CD4-positive, alpha-beta T cell (primary cell): ENCODE results near the gene LGALS8. TPM values are rescaled to one million over a fixed set of nuclear protein-coding genes. Genes with fewer than 3 reads are reported as not detected.
"Not testable (repeated sequence)": the region's sequence is repeated elsewhere in the genome, so short reads cannot be mapped to it uniquely, and the experiment has no call there.

ENCODE experiments used
- ATAC-seq: fragments of 200-7000 bp; cut with Tn5 transposase; one replicate; pipeline ENCODE4 v1.10.0; 2022; ENCODE audit warnings: mild to moderate bottlenecking; ENCODE audit not compliant: poor library complexity
- CTCF ChIA-PET: fragments of 350-600 bp; sonication (Branson Sonifier 250); formaldehyde crosslinking; loops from one replicate; lab custom pipeline; 2021; ENCODE audit warnings: antibody characterized with exemption, inconsistent platforms; lab: Charles Lee
- POLR2A ChIA-PET: fragments of 350-600 bp; sonication (Branson Sonifier 250); formaldehyde crosslinking; loops from one replicate; lab custom pipeline; 2021; ENCODE audit warnings: antibody characterized with exemption, inconsistent platforms; lab: Charles Lee
- DNase-seq, 14 experiments: peaks; one replicate each; pipeline ENCODE4 v3.0.0-alpha.2; 2013 to 2020; ENCODE audit warnings: mixed read lengths in 2 of 14
- H3K27ac ChIP-seq, 2 donors: one replicate each; pipeline versions ENCODE4 v1.5.1 to v1.7.0; 2013; ENCODE audit warnings: low read length in 2 of 2, low read depth in 1 of 2, mild to moderate bottlenecking in 1 of 2
- H3K27me3 ChIP-seq, 2 experiments: 1 replicate in 1 of 2; 2 replicates in 1 of 2; pipeline versions ENCODE4 v1.6.1 to v1.7.0; 2013; ENCODE audit warnings: low read length in 2 of 2, control low read depth in 1 of 2, mild to moderate bottlenecking in 1 of 2, moderate library complexity in 1 of 2; ENCODE audit not compliant: insufficient read depth in 2 of 2, control insufficient read depth in 1 of 2
- H3K36me3 ChIP-seq: one replicate; pipeline ENCODE4 v1.6.1; 2013; ENCODE audit warnings: low read length, control low read depth; ENCODE audit not compliant: insufficient read depth
- H3K4me1 ChIP-seq: one replicate; pipeline ENCODE4 v1.6.1; 2013; ENCODE audit warnings: low read length, control low read depth; ENCODE audit not compliant: insufficient read depth
- H3K4me3 ChIP-seq: one replicate; pipeline ENCODE4 v1.5.1; 2013; ENCODE audit warnings: mild to moderate bottlenecking, low read length, moderate library complexity
- H3K9me3 ChIP-seq, 2 experiments: 1 replicate in 1 of 2; 2 replicates in 1 of 2; pipeline versions ENCODE4 v1.6.1 to v1.7.0; 2013; ENCODE audit warnings: low read length in 2 of 2, mild to moderate bottlenecking in 2 of 2, control low read depth in 1 of 2, moderate library complexity in 1 of 2; ENCODE audit not compliant: control insufficient read depth in 1 of 2, insufficient read depth in 1 of 2
- H3K27ac Mint-ChIP-seq: one replicate; pipeline ENCODE4 v1.8.0; 2020; ENCODE audit warnings: mixed read lengths
- H3K27me3 Mint-ChIP-seq: one replicate; pipeline ENCODE4 v1.8.0; 2021; ENCODE audit warnings: mixed read lengths
- H3K36me3 Mint-ChIP-seq: one replicate; pipeline ENCODE4 v1.8.0; 2021; ENCODE audit warnings: low read depth, mixed read lengths
- H3K4me1 Mint-ChIP-seq: one replicate; pipeline ENCODE4 v1.8.0; 2021; ENCODE audit warnings: low read depth, mixed read lengths
- H3K4me3 Mint-ChIP-seq: one replicate; pipeline ENCODE4 v1.8.0; 2020; ENCODE audit warnings: mild to moderate bottlenecking, mixed read lengths
- H3K9me3 Mint-ChIP-seq: one replicate; pipeline ENCODE4 v1.8.0; 2020; ENCODE audit warnings: mixed read lengths
- intact Hi-C, 2 experiments: fragments of 100-400 bp; cut with DNase I in 1 of 2; cut with micrococcal nuclease in 1 of 2; formaldehyde crosslinking; loops; one replicate each; pipeline versions ENCODE4 v1.15.1 to v1.9.0; 2023 to 2025; cut with DNase I, micrococcal nuclease
- total RNA-seq, 174 experiments: library from RNA in 2 of 174; stranded (reverse) in 2 of 174; gene quantifications; one replicate each; pipeline ENCODE4 v1.2.3 and lab custom pipeline; 2021 to 2026
- TF ChIP-seq, protein P1 (sequence below): fragments of 200-600 bp; IDR thresholded peaks from one replicate; pipeline ENCODE4 v1.8.0; 2022; ENCODE audit warnings: antibody characterized with exemption, mild to moderate bottlenecking

The LGALS8 gene
- total RNA-seq, 2 experiments from 2014 or later = 138 to 144 TPM

DNA sequence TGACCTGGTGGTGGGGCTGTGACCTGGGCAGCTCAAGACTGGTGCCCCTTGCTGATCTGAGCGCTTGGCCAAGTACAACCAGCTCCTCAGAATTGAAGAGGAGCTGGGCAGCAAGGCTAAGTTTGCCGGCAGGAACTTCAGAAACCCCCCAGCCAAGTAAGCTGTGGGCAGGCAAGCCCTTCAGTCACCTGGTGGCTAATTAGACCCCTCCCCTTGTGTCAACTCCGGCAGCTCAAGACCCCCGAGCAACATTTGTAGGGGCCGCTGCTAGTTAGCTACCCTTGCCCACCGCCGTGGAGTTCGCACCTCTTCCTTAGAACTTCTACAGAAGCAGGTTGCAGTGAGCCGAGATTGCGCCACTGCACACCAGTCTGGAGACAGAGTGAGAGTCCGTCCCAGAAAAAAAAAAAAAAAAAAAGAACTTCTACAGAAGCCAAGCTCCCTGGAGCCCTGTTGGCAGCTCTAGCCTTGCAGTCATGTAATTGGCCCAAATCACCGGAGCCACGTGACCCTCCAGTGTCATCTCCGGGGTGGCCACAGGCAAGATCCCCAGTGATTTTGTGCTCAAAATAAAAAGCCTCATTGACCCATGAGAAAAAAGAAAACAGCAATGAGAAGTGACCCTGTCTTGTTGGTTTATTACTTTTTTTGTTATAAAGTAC is 39.3 kb upstream of the LGALS8 start:
- Histone ChIP-seq H3K9me3 (no peaks in the 10 kb centered on the region), H3K4me3 (no peak overlapping the region), H3K27ac (no peak overlapping the region), H3K4me1 (no peaks in the 10 kb centered on the region), H3K27me3 (no peaks in the 10 kb centered on the region), H3K36me3 (no peaks in the 10 kb centered on the region)
- Mint-ChIP-seq H3K4me1 (no peaks in the 10 kb centered on the region), H3K36me3 (no peaks in the 10 kb centered on the region), H3K4me3 (no peak overlapping the region), H3K27me3 (no peaks in the 10 kb centered on the region), H3K9me3 (no peaks in the 10 kb centered on the region), H3K27ac (no peak overlapping the region)
- intact Hi-C loops = no loop called here
- ChIA-PET CTCF (interaction anchor here (1.0 kb wide), 1 partner anchor 374 kb away, joined by 4 read pairs; no protein-coding TSS in a partner anchor), POLR2A (no interaction called here)
- TF ChIP-seq, protein P1, sequence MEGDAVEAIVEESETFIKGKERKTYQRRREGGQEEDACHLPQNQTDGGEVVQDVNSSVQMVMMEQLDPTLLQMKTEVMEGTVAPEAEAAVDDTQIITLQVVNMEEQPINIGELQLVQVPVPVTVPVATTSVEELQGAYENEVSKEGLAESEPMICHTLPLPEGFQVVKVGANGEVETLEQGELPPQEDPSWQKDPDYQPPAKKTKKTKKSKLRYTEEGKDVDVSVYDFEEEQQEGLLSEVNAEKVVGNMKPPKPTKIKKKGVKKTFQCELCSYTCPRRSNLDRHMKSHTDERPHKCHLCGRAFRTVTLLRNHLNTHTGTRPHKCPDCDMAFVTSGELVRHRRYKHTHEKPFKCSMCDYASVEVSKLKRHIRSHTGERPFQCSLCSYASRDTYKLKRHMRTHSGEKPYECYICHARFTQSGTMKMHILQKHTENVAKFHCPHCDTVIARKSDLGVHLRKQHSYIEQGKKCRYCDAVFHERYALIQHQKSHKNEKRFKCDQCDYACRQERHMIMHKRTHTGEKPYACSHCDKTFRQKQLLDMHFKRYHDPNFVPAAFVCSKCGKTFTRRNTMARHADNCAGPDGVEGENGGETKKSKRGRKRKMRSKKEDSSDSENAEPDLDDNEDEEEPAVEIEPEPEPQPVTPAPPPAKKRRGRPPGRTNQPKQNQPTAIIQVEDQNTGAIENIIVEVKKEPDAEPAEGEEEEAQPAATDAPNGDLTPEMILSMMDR = no peak
- DNase-seq = no peak
- no peak for ATAC-seq

DNA sequence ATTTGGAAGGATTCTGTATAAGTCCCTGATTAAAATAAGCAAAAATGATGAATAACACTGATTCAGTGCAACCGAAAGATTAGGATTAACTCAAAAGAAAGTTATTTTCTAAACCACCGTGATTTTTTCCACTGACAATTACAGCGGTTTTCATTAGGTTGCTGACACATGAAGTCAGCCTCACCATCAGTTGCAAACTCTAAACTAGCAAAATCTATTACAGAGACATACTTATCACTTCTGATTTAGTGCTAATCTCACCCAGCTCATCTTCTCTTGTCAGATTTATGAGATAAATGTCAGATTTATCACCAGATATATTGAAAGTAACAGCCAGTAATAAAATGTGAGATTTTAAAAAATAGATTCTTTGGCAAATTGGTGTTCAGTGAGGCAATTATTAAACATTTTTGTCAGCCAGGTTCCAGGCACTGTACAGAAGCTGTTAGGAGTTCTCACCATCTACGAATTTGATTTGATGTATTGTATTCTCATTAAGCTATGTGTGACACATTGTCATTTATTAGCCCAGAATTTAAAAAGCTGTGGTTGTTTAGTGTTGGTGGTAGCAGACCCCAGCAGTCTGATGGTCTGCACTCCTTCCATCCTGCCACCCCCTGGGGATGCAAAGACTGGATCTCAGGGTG is 37.3 kb upstream of the LGALS8 start:
- intact Hi-C loops = loop anchor here in 1 of 2 experiments (1.0 kb wide), 1 partner anchor 376 kb away; no protein-coding TSS in a partner anchor
- Histone ChIP-seq H3K27me3 (no peaks in the 10 kb centered on the region), H3K36me3 (no peaks in the 10 kb centered on the region), H3K4me1 (no peaks in the 10 kb centered on the region), H3K27ac (no peak overlapping the region), H3K4me3 (no peak overlapping the region), H3K9me3 (no peaks in the 10 kb centered on the region)
- Mint-ChIP-seq H3K27ac (no peak overlapping the region), H3K4me1 (peaks cover under 1% of the 10 kb centered on the region), H3K27me3 (peaks cover 1% of the 10 kb centered on the region), H3K4me3 (no peak overlapping the region), H3K36me3 (no peaks in the 10 kb centered on the region), H3K9me3 (no peaks in the 10 kb centered on the region)
- CTCF ChIA-PET = interaction anchor here (0.9 kb wide), 1 partner anchor 123 kb away, joined by 3 read pairs; no protein-coding TSS in a partner anchor
- POLR2A ChIA-PET = no interaction called here
- DNase-seq = no peak
- TF ChIP-seq, protein P1 = no peak
- ATAC-seq = no peak

DNA sequence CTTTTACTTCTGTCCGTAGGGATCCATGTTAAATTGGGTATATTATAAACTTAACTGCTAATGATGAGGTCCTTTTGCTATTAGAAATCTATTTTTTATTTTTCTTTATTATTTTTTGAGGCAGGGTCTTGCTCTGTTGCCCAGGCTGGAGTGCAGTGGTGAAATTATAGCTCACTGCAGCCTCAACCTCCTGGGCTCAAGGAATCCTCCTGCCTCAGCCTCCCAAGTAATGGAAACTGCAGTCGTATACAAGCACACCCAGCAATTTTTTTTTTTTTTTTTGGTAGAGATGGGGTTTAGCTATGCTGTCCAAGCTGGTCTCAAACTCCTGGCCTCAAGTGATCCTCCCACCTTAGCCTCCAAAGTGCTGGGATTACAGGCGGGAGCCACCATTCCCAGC is 34.6 kb upstream of the LGALS8 start:
- CTCF ChIA-PET, H3K36me3 ChIP-seq, H3K9me3 ChIP-seq, H3K27me3 ChIP-seq, H3K4me1 ChIP-seq, H3K9me3 Mint-ChIP-seq, intact Hi-C loops, ATAC-seq, H3K27ac Mint-ChIP-seq, H3K4me3 ChIP-seq, DNase-seq, H3K27ac ChIP-seq, H3K36me3 Mint-ChIP-seq, H3K27me3 Mint-ChIP-seq, H3K4me3 Mint-ChIP-seq, H3K4me1 Mint-ChIP-seq: not testable (repeated sequence)
- POLR2A ChIA-PET = interaction anchor here (0.8 kb wide), 1 partner anchor 28 kb away, joined by 5 read pairs; no protein-coding TSS in a partner anchor
